GM12878 (cell line): ENCODE measurements around the gene ZKSCAN5. TPM values are rescaled to one million over a fixed set of nuclear protein-coding genes. Genes with fewer than 3 reads are reported as not detected.

Source experiments
- CHD1 ChIP-seq: IDR thresholded peaks from 2 replicates; pipeline ENCODE4 v1.6.1; 2012; ENCODE audit warnings: low read depth, low read length, improper control_type of control experiment
- CHD4 ChIP-seq: fragments of 200-600 bp; sonication (generic); IDR thresholded peaks from 2 replicates; pipeline ENCODE4 v1.6.1; 2016; ENCODE audit warnings: mild to moderate bottlenecking
- EED ChIP-seq: sonication (generic); IDR thresholded peaks from 2 replicates; pipeline ENCODE4 v1.6.1; 2016; ENCODE audit warnings: antibody characterized with exemption, low read depth
- FOXM1 ChIP-seq: IDR thresholded peaks from 2 replicates; pipeline ENCODE4 v1.6.1; 2012; ENCODE audit warnings: low read depth, mild to moderate bottlenecking, inconsistent platforms, low read length, moderate library complexity
- HCFC1 ChIP-seq: fragments of 150-350 bp; IDR thresholded peaks from 2 replicates; pipeline ENCODE4 v1.6.1; 2014; ENCODE audit warnings: low read length
- HDAC2 ChIP-seq: fragments of 200-600 bp; sonication (generic); IDR thresholded peaks from 2 replicates; pipeline ENCODE4 v1.6.1; 2017
- NBN ChIP-seq: fragments of 450-650 bp; IDR thresholded peaks from 2 replicates; pipeline ENCODE4 v1.6.1; 2016
- RELA ChIP-seq: fragments of 450-650 bp; IDR thresholded peaks from 2 replicates; pipeline ENCODE4 v1.8.0; 2014; ENCODE audit warnings: borderline replicate concordance; ENCODE audit not compliant: partially characterized antibody
- YBX1 ChIP-seq: fragments of 450-650 bp; IDR thresholded peaks from 2 replicates; pipeline ENCODE4 v1.6.1; 2016; ENCODE audit warnings: antibody characterized with exemption
- ZNF24 ChIP-seq: fragments of 450-650 bp; IDR thresholded peaks from 2 replicates; pipeline ENCODE4 v1.6.1; 2017; ENCODE audit warnings: antibody characterized with exemption, mild to moderate bottlenecking
- polyA plus RNA-seq, 11 experiments: library from polyadenylated mRNA; depleted of rRNA in 4 of 11; unstranded in 6 of 11; stranded (reverse) in 5 of 11; fragments of >200 nt; fragmentation: Nextera tagmentation in 4 of 11; fragmentation: Illumina TruSeq in 1 of 11; extraction: Ambion mirVana in 4 of 11; extraction: Trizol in 1 of 11; gene quantifications; 1 replicate in 1 of 11; 2 replicates in 10 of 11; pipeline versions ENCODE4 v1.2.1 to v1.2.3, GENCODE V29; 2011 to 2016; ENCODE audit warnings: inconsistent platforms in 2 of 11, missing spikeins in 2 of 11, low read depth in 1 of 11
- total RNA-seq, 4 experiments: library from RNA; depleted of rRNA in 3 of 4; stranded (reverse); fragments of >200 nt in 3 of 4; fragmentation: Illumina TruSeq in 1 of 4; extraction: Trizol in 1 of 4; gene quantifications; 2 replicates each; pipeline versions ENCODE4 v1.2.1 to v1.2.3, GENCODE V29; 2013 to 2021
- TF ChIP-seq, protein P1 (sequence below): IDR thresholded peaks from 2 replicates; pipeline ENCODE4 v1.6.1; 2012; ENCODE audit warnings: improper control_type of control experiment, low read depth, low read length; ENCODE audit not compliant: insufficient replicate concordance
- TF ChIP-seq, protein P2 (sequence below): IDR thresholded peaks from 2 replicates; pipeline ENCODE4 v1.6.1; 2012; ENCODE audit warnings: mild to moderate bottlenecking, low read depth, low read length

Gene ZKSCAN5
- total and polyA plus RNA-seq, 10 of the 15 experiments (the other 5 are each of a cell fraction or from before 2014, with no cell fraction given) = 2.5 to 10.1 (median 7.7) TPM

DNA sequence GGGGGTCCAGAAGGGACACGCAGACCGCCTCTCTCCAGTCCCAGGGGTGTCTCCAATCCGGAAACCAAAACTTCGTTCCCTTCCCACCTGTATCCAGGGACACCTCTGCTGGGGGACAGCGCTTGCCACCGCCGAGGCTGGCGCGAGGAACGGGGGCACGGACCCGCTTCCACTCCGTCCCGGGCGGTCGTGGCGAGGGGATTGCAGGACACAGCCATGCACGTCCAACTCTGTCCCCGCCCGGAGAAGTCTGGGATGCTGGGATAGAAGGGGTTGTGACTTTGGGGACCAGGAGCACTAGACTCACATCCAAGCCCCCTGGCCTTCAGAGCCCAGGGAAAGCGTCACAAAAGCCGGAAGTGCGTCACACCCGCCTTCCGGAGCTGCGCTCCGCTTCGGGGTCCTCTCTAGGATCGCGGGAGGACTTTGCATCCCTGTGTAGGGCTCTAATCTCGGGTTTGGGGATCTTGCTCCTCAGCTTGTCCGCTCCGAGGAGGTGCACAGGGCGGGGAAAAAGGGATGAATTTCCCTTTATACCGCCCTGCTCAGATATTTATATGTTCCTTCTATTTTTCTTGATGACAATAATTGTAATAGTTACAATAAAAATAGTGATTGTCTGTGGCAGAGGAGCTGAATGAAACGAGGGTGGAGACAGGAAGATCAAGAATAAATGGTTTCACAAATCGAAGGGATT lies 47.5 kb downstream of the ZKSCAN5 start, which contains the start of gene FAM200A (continued):
- TF ChIP-seq, protein P1, sequence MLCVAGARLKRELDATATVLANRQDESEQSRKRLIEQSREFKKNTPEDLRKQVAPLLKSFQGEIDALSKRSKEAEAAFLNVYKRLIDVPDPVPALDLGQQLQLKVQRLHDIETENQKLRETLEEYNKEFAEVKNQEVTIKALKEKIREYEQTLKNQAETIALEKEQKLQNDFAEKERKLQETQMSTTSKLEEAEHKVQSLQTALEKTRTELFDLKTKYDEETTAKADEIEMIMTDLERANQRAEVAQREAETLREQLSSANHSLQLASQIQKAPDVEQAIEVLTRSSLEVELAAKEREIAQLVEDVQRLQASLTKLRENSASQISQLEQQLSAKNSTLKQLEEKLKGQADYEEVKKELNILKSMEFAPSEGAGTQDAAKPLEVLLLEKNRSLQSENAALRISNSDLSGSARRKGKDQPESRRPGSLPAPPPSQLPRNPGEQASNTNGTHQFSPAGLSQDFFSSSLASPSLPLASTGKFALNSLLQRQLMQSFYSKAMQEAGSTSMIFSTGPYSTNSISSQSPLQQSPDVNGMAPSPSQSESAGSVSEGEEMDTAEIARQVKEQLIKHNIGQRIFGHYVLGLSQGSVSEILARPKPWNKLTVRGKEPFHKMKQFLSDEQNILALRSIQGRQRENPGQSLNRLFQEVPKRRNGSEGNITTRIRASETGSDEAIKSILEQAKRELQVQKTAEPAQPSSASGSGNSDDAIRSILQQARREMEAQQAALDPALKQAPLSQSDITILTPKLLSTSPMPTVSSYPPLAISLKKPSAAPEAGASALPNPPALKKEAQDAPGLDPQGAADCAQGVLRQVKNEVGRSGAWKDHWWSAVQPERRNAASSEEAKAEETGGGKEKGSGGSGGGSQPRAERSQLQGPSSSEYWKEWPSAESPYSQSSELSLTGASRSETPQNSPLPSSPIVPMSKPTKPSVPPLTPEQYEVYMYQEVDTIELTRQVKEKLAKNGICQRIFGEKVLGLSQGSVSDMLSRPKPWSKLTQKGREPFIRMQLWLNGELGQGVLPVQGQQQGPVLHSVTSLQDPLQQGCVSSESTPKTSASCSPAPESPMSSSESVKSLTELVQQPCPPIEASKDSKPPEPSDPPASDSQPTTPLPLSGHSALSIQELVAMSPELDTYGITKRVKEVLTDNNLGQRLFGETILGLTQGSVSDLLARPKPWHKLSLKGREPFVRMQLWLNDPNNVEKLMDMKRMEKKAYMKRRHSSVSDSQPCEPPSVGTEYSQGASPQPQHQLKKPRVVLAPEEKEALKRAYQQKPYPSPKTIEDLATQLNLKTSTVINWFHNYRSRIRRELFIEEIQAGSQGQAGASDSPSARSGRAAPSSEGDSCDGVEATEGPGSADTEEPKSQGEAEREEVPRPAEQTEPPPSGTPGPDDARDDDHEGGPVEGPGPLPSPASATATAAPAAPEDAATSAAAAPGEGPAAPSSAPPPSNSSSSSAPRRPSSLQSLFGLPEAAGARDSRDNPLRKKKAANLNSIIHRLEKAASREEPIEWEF = no peak
- TF ChIP-seq HCFC1 (peak; percentile 72; the same call in 1 of the 2 replicates), FOXM1 (no peak), CHD4 (no peak), ZNF24 (no peak), YBX1 (no peak), CHD1 (no peak), EED (no peak), HDAC2 (no peak), NBN (peak; percentile 96), RELA (no peak)
- TF ChIP-seq, protein P2, sequence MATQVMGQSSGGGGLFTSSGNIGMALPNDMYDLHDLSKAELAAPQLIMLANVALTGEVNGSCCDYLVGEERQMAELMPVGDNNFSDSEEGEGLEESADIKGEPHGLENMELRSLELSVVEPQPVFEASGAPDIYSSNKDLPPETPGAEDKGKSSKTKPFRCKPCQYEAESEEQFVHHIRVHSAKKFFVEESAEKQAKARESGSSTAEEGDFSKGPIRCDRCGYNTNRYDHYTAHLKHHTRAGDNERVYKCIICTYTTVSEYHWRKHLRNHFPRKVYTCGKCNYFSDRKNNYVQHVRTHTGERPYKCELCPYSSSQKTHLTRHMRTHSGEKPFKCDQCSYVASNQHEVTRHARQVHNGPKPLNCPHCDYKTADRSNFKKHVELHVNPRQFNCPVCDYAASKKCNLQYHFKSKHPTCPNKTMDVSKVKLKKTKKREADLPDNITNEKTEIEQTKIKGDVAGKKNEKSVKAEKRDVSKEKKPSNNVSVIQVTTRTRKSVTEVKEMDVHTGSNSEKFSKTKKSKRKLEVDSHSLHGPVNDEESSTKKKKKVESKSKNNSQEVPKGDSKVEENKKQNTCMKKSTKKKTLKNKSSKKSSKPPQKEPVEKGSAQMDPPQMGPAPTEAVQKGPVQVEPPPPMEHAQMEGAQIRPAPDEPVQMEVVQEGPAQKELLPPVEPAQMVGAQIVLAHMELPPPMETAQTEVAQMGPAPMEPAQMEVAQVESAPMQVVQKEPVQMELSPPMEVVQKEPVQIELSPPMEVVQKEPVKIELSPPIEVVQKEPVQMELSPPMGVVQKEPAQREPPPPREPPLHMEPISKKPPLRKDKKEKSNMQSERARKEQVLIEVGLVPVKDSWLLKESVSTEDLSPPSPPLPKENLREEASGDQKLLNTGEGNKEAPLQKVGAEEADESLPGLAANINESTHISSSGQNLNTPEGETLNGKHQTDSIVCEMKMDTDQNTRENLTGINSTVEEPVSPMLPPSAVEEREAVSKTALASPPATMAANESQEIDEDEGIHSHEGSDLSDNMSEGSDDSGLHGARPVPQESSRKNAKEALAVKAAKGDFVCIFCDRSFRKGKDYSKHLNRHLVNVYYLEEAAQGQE = no peak
- TF ChIP-seq, all 136 proteins: peak for 50
